ENCODE data around the gene B3GAT1.

B3GAT1 gene

DNA sequence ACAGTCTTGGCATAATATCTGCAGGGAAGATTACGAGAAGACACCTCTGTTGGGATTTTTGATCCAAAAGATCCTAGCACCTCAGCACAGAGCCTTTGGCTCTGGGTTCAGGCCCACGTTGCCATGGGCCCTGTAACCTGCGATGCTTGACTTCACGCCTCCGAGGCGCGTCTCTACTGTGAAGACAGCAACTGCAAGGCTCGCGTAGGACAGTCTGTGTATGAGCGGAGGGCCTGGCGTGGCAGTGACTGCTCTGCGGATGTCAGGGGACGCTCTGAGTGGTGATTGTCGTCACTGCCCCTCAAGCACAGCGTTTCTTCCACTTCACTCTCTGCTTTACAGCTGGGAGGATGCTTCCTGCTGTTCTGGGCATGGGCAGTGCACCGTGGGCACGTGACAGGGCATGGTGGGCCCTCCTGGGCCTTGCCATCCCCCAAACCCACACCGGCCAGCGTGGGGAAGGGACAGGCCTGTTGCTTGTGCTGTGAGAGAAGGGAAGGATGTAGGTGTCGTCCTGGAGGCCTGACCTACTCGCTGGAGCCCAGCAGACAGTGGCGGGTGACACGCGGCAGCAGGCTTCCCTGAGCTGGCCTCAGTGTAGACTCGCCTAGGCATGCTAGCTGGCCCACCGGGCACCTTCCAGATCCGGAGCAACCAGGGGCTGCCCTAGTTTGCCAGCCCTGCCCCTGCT is 53.7 kb downstream of the B3GAT1 start:
- H3K36me3 ChIP-seq (ENCODE audit: control insufficient read depth, low read length): no peaks in the 10 kb centered on the region
- no peaks in the 10 kb centered on the region for H3K4me1 ChIP-seq (ENCODE audit: control insufficient read depth, low read length)
- H3K79me2 ChIP-seq (ENCODE audit: control insufficient read depth, low read length): no peaks in the 10 kb centered on the region
- TF ChIP-seq EZH2phosphoT487 (IDR thresholded peaks at IDR 0.05; ENCODE audit: borderline replicate concordance, low read length): no peak
- TF ChIP-seq, protein P1, sequence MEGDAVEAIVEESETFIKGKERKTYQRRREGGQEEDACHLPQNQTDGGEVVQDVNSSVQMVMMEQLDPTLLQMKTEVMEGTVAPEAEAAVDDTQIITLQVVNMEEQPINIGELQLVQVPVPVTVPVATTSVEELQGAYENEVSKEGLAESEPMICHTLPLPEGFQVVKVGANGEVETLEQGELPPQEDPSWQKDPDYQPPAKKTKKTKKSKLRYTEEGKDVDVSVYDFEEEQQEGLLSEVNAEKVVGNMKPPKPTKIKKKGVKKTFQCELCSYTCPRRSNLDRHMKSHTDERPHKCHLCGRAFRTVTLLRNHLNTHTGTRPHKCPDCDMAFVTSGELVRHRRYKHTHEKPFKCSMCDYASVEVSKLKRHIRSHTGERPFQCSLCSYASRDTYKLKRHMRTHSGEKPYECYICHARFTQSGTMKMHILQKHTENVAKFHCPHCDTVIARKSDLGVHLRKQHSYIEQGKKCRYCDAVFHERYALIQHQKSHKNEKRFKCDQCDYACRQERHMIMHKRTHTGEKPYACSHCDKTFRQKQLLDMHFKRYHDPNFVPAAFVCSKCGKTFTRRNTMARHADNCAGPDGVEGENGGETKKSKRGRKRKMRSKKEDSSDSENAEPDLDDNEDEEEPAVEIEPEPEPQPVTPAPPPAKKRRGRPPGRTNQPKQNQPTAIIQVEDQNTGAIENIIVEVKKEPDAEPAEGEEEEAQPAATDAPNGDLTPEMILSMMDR (IDR thresholded peaks at IDR 0.05; ENCODE audit: low read depth, low read length, poor library complexity, severe bottlenecking): no peak
- no peaks in the 10 kb centered on the region for H3K9me2 ChIP-seq (replicated peaks; ENCODE audit: control insufficient read depth, low read length)
- no peaks in the 10 kb centered on the region for H3F3A ChIP-seq (ENCODE audit: control insufficient read depth, insufficient read depth)
- H3K27me3 ChIP-seq (ENCODE audit: control insufficient read depth, low read length): 0 out of 2 replicates have a peak, but pooled peaks cover 3% of the 10 kb centered on the region
- H4K20me1 ChIP-seq (ENCODE audit: control insufficient read depth, insufficient read depth, low read depth, low read length): no peaks in the 10 kb centered on the region
- no peak overlapping the region for H3K4me2 ChIP-seq (ENCODE audit: low read length)
- H3K27ac ChIP-seq (ENCODE audit: low read depth, low read length): no peak overlapping the region
- H3K4me3 ChIP-seq (ENCODE audit: low read length): no peak overlapping the region
- H3K9me3 ChIP-seq (ENCODE audit: control insufficient read depth, insufficient read depth, low read length): no peaks in the 10 kb centered on the region

DNA sequence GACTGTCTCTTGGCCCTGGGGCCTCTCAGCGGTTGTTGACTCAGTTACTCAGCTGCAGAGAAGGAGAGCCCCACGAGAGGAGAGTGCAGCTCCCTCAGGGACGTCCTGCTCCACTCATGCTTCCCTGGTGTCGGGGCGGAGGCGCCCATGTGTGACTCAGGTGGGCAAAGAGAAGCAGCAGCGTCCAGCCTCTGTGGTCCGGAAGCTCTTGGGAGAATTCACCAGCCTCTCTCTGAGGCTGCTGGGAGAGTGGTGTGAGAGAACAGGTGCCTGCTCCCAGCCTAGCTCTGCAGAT is 54.5 kb downstream of the B3GAT1 start:
- H3K79me2 ChIP-seq (ENCODE audit: control insufficient read depth, low read length): no peaks in the 10 kb centered on the region
- no peak overlapping the region for H3K4me3 ChIP-seq (ENCODE audit: low read length)
- no peaks in the 10 kb centered on the region for H3K4me1 ChIP-seq (ENCODE audit: control insufficient read depth, low read length)
- no peaks in the 10 kb centered on the region for H3K9me3 ChIP-seq (ENCODE audit: control insufficient read depth, insufficient read depth, low read length)
- no peaks in the 10 kb centered on the region for H3K36me3 ChIP-seq (ENCODE audit: control insufficient read depth, low read length)
- H3F3A ChIP-seq (ENCODE audit: control insufficient read depth, insufficient read depth): no peaks in the 10 kb centered on the region
- no peaks in the 10 kb centered on the region for H3K9me2 ChIP-seq (replicated peaks; ENCODE audit: control insufficient read depth, low read length)
- no peak overlapping the region for H3K4me2 ChIP-seq (ENCODE audit: low read length)
- H3K27me3 ChIP-seq (ENCODE audit: control insufficient read depth, low read length): 0 out of 2 replicates have a peak, but pooled peaks cover 3% of the 10 kb centered on the region
- TF ChIP-seq EZH2phosphoT487 (IDR thresholded peaks at IDR 0.05; ENCODE audit: borderline replicate concordance, low read length): no peak
- TF ChIP-seq, protein P1 (IDR thresholded peaks at IDR 0.05; ENCODE audit: low read depth, low read length, poor library complexity, severe bottlenecking): no peak
- no peak overlapping the region for H3K27ac ChIP-seq (ENCODE audit: low read depth, low read length)
- H4K20me1 ChIP-seq (ENCODE audit: control insufficient read depth, insufficient read depth, low read depth, low read length): no peaks in the 10 kb centered on the region

DNA sequence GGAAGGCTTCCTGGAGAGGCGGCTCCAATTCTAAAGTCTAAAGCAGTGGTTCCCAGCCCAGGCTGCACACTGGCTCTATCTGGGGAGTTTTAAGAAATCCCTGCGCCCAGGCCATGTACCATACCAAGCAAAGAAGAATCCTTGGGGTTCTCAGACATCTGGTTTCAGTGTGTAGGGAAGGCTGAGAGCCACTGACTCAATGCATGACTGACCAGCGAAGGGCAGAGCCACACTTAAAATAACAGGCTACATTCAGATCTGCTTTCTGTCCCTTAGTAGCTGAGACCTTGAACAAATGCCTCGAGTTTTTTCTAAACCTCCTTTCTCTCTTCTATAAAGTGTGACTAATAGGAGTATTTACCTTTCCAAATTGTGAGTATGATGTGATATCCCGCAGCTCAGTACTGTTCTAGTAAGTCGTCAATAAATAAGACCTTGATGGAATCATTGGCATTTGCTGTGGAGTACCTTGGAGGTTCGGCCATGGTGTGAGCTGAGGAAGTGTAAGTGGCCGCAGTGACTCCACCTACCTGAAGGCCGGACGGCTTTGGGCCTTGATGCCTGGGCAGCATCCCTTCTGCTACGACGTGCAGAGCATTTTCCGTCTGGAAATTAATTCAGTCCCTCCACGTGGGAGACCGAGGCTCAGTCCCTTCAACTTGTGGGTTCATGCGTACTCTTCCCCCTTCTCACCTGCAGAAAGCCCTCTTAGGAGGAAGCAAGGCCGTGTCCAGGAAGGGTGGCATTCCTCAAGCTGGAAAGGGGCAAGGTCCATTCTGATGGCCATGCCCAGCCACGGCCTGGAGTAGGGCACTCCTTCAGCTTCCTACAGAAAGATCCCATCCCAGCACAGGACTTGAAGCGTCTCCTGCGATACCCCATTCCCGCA is 55.1 kb downstream of the B3GAT1 start:
- no peaks in the 10 kb centered on the region for H4K20me1 ChIP-seq (ENCODE audit: control insufficient read depth, insufficient read depth, low read depth, low read length)
- H3K79me2 ChIP-seq (ENCODE audit: control insufficient read depth, low read length): no peaks in the 10 kb centered on the region
- H3K27me3 ChIP-seq (ENCODE audit: control insufficient read depth, low read length): 0 out of 2 replicates have a peak, but pooled peaks cover 3% of the 10 kb centered on the region
- TF ChIP-seq, protein P1 (IDR thresholded peaks at IDR 0.05; ENCODE audit: low read depth, low read length, poor library complexity, severe bottlenecking): no peak
- TF ChIP-seq EZH2phosphoT487 (IDR thresholded peaks at IDR 0.05; ENCODE audit: borderline replicate concordance, low read length): no peak
- no peak overlapping the region for H3K4me3 ChIP-seq (ENCODE audit: low read length)
- H3F3A ChIP-seq (ENCODE audit: control insufficient read depth, insufficient read depth): no peaks in the 10 kb centered on the region
- no peak overlapping the region for H3K4me2 ChIP-seq (ENCODE audit: low read length)
- no peaks in the 10 kb centered on the region for H3K9me3 ChIP-seq (ENCODE audit: control insufficient read depth, insufficient read depth, low read length)
- H3K27ac ChIP-seq (ENCODE audit: low read depth, low read length): no peak overlapping the region
- no peaks in the 10 kb centered on the region for H3K4me1 ChIP-seq (ENCODE audit: control insufficient read depth, low read length)
- H3K36me3 ChIP-seq (ENCODE audit: control insufficient read depth, low read length): no peaks in the 10 kb centered on the region
- H3K9me2 ChIP-seq (replicated peaks; ENCODE audit: control insufficient read depth, low read length): no peaks in the 10 kb centered on the region

Data from DOHH2 (cell line).